ENCODE measurements around the gene RAI1.
A peak's percentile ranks its signal among the peaks of the same experiment; 100 is the strongest.
"Not testable (repeated sequence)": the region's sequence is repeated elsewhere in the genome, so short reads cannot be mapped to it uniquely, and the experiment has no call there.

Gene RAI1, protein sequence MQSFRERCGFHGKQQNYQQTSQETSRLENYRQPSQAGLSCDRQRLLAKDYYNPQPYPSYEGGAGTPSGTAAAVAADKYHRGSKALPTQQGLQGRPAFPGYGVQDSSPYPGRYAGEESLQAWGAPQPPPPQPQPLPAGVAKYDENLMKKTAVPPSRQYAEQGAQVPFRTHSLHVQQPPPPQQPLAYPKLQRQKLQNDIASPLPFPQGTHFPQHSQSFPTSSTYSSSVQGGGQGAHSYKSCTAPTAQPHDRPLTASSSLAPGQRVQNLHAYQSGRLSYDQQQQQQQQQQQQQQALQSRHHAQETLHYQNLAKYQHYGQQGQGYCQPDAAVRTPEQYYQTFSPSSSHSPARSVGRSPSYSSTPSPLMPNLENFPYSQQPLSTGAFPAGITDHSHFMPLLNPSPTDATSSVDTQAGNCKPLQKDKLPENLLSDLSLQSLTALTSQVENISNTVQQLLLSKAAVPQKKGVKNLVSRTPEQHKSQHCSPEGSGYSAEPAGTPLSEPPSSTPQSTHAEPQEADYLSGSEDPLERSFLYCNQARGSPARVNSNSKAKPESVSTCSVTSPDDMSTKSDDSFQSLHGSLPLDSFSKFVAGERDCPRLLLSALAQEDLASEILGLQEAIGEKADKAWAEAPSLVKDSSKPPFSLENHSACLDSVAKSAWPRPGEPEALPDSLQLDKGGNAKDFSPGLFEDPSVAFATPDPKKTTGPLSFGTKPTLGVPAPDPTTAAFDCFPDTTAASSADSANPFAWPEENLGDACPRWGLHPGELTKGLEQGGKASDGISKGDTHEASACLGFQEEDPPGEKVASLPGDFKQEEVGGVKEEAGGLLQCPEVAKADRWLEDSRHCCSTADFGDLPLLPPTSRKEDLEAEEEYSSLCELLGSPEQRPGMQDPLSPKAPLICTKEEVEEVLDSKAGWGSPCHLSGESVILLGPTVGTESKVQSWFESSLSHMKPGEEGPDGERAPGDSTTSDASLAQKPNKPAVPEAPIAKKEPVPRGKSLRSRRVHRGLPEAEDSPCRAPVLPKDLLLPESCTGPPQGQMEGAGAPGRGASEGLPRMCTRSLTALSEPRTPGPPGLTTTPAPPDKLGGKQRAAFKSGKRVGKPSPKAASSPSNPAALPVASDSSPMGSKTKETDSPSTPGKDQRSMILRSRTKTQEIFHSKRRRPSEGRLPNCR (N-terminal part only)

DNA sequence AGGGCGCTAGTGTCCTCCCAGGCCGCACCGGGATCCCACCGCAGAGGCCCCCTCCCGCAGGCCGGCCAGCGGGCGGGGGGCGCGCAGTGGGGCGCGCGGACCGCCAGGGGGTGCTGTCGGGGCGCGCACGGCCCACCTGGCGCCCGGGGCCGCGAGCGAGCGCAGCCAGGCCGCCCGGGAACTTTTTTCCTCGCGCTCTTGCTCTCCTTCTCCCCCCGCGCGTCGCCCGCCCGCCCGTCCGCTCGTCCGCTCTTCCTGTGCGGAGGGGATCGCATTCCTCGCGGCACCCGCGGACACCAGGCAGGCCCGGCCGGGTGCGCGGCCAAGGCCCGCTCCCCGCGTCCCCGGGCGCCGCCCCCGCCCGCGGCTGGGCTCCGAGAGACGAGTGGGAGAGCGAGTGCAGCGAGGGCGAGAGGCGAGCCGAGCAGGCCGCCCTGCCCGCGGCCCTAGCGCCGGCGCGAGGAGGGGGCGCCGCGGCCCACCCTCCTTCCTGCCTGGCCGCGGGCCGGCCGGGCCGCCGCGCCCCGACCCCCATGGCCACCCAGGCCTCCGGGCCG lies at the start of gene RAI1:
Gene RAI1 (plus strand): TSS at position 272 of the 557 bp plus-strand sequence. CDS start 111,491 bp downstream, outside the sequence.
- Histone ChIP-seq H3K27ac (peak within 1 kb of the TSS; percentile 81 to 99 (median 94)), H3K4me3 (peak within 1 kb of the TSS; percentile 62 to 87 (median 84))

DNA sequence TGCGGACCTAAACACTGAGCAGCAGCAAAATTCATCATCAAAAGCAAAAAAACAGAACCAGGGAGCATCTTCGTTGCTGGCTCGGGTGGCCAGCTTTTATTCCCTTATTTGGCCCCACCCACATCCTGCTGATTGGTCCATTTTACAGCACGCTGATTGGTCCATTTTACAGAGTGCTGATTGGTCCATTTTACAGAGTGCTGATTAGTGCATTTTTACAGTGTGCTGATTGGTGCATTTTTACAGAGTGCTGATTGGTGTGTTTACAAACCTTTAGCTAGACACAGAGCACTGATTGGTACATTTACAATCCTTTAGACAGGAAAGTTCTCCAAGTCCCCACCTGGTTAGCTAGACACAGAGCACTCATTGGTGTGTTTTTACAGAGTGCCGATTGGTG lies 48.6 kb upstream of the RAI1 start:
- H3K27ac ChIP-seq, H3K4me3 ChIP-seq: not testable (repeated sequence)

DNA sequence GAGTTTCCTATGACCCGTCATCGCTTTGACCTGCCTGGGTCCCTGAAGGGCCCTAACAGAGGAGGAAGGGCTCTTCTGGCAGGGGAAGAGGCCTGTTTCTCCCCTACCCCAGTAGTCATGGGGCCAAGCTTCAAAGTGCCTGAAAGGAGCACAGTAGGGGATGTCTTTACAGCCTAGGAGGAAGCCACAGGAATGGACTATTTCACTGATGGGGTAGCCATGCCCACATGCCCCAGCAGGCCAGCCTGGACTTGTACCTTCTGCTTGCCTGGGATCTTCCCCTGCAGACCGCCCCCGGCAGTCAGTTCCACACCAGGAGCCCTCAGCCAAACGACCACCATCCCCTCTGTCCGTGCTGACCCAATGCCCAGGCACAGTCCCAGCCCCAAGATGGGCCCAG lies 47.9 kb upstream of the RAI1 start:
- Histone ChIP-seq H3K4me3 (no peak overlapping the region), H3K27ac (no peak overlapping the region)

DNA sequence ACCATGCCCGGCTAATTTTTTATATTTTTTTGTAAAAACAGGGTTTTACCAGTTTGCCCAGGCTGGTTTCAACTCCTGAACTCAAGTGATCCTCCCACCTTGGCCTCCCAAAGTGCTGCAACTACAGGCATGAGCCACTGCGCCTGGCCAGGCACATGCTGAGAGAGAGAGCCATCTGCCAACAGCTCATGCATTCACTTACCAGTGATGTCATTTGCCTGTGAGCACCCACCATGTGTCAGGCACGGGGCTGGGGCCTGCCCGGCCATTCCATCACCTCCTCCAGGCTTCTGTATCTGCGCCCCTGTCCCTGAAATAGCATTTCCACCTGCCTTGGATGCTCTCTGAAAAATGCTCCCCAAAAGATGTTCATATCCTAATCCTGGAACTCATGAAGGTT lies 46.1 kb upstream of the RAI1 start:
- peak overlapping the region in 1 of 21 experiments; percentile 3 for H3K27ac ChIP-seq

DNA sequence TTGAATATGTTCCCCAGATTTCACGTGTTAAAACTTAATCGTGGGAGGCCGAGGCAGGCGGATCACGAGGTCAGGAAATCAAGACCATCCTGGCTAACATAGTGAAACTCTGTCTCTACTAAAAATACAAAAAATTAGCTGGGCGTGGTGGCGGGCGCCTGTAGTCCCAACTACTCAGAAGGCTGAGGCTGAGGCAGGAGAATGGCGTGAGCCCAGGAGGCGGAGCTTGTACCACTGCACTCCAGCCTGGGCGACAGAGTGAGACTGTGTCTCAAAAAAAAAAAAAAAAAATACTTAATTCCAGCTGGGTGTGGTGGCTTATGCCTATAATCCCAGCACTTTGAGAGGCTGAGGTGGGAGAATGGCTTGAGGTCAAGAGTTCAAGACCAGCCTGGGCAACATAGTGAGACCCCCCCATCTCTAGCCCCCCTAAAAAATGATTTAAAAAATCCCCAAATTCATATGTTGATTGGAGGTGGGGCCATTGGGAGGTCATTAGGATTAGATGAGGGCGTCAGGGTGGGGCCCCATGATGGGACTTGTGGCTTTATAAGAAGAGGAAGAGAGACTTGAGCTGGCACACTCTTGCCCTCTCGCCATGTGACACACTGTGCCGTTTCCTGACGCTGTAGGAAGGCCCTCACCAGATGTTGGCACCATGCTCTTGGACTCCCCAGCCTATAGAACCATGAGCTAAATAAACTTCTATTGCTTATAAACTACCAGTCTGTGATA lies 45.6 kb upstream of the RAI1 start:
- H3K4me3 ChIP-seq, H3K27ac ChIP-seq: not testable (repeated sequence)

More for the DNA sequence above, 46.1 kb upstream of the RAI1 start:
- no peak overlapping the region for H3K4me3 ChIP-seq

DNA sequence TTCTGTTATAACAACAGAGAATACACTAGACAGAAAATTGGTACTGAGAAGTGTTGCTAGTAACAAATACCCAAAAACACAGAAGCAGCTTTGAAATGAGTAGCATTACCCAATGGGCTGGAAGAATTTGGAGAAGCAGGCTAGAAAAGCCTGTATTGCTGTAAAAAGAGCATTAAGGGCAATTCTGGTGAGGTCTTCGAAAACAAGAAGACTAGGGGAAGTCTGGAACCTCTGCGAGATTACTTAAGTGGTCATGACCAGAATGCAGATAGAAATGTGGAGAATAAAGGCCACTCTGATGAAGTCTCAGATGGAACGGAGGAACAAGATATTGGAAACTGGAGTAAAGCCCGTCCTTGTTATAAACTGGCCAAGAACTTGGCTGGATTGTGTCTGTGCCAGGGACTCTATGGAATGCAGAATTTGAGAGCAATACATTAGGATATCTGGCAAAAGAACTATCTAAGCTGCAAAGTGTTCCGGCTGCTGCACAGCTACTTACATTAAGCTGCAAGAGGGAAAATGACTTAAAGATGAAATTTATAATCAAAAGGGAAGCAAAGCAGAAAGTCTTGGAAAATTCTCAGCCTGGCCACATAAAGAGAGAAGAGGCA lies 44.9 kb upstream of the RAI1 start:
- H3K27ac ChIP-seq = no peak overlapping the region

DNA sequence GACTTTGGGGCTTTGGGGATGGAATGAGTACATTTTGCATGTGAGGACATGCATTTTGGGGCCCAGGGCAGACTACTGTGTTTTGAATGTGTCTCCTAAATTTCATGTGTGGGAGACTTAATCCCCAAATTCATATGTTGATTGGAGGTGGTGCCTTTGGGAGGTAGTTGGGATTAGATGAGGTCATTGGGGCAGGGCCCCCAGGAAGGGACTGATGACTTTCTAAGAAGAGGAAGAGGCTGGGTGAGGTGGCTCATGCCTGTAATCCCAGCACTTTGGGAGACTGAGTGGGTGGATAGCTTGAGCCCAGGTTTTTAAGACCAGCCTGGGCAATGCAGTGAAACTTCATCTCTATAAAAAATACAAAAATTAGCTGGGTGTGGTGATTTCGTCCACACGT lies 42.8 kb upstream of the RAI1 start:
- Histone ChIP-seq H3K4me3 (no peak overlapping the region), H3K27ac (no peak overlapping the region)

More for the DNA sequence above, 44.9 kb upstream of the RAI1 start:
- no peak overlapping the region for H3K4me3 ChIP-seq

DNA sequence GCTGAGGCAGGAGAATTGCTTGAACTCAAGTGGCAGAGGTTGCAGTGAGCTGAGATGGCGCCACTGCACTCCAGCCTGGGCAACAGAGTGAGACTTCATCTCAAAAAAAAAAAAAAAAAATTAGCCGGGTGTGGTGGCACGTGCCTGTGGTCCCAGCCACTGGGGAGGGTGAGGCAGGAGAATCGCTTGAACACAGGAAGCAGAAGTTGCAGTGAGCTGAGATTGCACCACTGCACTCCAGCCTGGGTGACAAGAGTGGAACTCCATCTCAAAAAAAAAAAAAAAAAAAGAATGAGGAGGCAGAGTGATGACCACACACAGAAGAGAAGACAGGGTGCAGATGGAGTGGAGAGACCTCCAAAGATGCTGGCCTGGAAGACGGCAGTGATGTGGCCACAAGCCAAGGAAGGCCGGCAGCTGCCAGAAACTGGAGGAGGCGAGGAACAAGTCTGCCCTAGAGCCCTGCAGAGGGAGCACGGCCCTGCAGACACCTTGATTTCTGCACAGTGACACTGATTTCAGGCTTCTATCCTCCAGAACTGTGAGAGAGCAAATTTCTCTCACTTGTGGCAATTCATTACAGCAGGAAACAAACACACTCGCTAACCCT lies 41.5 kb upstream of the RAI1 start:
- not testable (repeated sequence) for H3K27ac ChIP-seq, H3K4me3 ChIP-seq

DNA sequence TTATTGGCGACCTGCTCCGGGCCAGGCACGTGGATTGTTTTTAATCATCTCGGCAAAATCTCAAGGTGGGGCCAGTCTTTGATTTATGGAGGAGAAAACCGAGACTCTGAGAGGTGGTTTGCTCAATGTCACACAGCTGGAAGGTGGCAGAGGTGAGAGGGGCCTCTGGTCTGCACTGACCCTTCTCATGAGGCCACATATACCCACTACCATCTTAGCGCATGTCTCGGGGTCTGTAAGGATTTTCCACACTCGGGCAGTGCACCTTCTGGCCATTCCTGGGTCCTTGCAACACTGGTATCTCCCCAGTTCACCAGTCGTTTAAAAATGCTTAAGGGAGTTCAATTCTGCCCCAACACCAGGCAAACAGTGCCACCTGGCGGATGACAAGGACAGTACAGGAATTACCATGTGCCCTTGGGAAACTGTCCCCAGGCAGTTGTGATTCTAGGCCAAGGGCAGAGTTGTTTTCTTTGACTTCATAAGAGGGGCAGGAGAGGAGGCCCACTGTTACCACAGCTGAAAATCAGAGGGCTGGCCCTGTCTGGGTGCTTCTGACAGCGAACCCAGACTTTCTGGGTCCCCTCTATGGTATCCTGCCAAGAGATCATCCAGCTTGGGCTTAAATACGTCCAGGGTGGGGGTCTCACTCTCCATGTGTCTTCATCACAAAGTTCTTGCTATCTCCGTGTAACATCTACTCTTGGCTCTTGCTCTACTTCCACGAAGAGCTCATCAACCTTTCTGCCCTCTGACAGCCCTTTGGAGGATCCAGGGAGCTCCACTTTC lies 39.4 kb upstream of the RAI1 start:
- Histone ChIP-seq H3K27ac (no peak overlapping the region), H3K4me3 (no peak overlapping the region)

DNA sequence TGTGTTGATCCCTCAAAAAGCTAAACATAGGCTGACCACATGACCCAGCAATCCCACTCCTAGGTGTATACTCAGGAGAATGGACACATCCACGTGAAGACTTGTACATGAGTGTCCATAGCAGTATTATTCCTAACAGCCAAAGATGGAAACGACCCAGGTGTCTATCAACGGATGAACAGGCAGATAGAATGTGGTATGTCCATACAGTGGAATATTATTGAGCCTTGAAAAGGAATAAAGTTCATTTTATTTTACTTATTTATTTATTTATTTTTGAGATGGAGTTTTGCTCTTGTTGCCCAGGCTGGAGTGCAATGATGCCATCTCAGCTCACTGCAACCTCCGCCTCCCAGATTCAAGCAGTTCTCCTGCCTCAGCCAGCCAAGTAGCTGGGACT lies 36.1 kb upstream of the RAI1 start:
- H3K4me3 ChIP-seq, H3K27ac ChIP-seq: not testable (repeated sequence)

DNA sequence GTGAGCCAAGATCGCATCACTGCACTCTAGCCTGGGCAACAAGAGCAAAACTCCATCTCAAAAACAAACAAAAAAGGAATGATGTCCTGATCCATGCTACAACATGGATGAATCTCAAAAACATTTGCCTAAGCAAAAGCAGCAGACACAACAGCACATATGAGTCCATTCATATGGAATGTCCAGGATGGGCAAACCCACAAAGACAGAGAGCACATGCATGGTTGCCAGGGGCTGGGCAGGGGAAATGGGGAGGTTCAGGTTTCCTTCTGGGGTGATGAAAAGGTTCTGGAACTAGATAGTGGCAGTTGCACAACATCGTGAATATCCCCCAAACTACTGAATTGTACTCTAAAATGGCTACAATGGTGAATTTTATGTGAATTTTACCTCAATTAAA lies 35.3 kb upstream of the RAI1 start:
- no peak overlapping the region for H3K4me3 ChIP-seq
- no peak overlapping the region for H3K27ac ChIP-seq

DNA sequence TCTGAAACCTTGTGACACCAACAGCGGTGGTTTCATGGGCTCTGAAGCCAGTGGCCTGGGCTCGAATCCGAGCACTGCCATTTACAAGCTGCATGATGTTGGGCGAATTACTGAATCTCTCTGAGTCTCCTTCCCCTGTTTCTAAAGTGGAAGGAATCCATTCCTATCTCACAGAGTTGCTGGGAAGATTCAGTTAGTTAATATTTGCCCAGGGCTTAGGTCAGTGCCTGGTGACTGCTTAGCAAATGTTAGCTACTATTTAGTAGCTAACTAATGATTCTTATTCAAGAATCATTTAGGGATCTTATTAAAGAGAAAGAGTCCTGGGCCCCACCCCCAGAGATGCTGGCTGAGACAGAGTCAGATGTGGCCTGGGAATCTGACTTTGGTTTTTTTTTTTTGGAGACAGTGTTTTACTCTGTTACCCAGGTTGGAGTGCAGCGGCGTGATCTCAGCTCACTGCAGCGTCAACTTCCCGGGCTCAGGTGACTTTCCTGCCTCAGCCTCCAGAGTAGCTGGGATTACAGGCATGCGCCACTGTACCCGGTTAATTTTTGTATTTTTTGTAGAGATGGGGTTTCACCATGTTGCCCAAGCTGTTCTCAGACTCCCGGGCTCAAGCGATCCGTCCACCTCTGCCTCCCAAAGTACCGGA lies 33.6 kb upstream of the RAI1 start:
- H3K4me3 ChIP-seq = no peak overlapping the region
- no peak overlapping the region for H3K27ac ChIP-seq

DNA sequence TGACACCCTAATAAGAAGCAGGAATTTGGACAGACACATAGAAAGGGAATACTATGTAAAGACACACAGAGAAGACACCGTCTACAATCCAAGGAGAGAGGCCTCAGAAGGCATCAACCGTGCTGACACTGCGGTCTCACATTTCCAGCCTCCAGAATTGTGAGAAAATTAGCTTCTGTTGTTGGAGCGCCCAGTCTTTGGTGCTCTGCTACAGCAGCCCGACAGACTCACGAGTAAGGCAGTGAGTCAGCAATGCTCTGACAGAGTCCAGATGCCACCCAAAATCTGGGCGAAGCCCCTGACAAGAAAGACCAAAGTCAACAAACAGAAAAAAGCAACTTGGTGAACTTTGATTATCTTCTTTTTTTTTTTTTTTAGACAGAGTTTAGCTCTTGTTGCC lies 32.5 kb upstream of the RAI1 start:
- no peak overlapping the region for H3K4me3 ChIP-seq
- H3K27ac ChIP-seq = no peak overlapping the region

DNA sequence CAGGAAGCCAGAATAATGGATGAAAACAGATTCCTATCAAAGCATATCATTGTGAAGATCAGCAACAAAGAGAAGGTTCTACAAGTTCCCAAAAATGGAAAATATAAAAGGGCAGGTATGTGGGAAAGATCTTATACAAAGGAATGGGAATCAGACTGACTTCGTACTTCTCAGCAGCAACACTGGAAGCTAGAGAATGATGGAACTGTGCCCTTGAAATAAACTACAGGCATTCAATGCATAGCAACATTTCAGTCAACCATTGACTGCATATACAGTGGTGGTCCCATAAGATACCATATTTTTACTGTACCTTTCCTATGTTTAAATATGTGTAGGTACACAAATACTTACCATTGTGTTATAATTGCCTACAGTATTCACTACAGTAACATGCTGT lies 30.3 kb upstream of the RAI1 start:
- H3K27ac ChIP-seq = no peak overlapping the region
- no peak overlapping the region for H3K4me3 ChIP-seq

DNA sequence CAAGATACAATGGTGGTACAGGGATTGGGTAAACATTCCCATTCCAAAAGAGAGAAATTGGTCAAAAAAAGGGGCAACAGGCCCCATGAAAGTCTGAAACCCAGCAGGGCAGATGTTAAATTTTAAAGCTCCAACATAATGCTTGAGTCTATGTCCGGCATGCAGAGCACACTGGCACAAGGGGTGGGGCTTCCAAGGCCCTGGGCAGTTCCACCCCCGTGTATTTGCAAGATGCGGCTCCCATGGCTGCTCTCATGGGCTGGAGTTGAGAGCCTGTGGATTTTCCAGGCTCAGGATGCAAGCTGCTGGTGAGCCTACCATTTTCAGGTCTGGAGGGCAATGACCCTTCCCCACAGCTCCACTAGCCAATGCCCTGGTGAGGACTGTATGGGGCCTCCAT lies 27.9 kb upstream of the RAI1 start:
- no peak overlapping the region for H3K27ac ChIP-seq

DNA sequence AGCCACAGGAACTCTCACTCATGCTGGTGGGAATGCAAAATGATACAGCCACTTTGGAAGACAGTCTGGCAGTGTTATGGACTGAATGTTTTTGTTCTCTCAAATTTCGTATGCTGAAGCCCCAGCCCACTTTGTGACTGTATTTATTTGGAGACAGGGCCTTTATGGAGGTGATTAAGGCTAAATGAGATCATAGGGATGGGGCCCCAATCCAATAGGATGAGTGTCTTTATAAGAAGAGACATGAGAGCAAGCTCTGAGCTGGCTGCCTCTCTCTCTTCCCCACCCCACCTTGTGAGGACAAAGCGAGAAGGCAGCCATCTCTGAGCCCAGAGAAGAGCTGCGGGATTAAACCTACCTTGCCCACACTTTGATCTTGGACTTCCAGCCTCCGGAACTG lies 21.9 kb upstream of the RAI1 start:
- H3K4me3 ChIP-seq = no peak overlapping the region
- no peak overlapping the region for H3K27ac ChIP-seq

More for the DNA sequence above, 27.9 kb upstream of the RAI1 start:
- H3K4me3 ChIP-seq = no peak overlapping the region

DNA sequence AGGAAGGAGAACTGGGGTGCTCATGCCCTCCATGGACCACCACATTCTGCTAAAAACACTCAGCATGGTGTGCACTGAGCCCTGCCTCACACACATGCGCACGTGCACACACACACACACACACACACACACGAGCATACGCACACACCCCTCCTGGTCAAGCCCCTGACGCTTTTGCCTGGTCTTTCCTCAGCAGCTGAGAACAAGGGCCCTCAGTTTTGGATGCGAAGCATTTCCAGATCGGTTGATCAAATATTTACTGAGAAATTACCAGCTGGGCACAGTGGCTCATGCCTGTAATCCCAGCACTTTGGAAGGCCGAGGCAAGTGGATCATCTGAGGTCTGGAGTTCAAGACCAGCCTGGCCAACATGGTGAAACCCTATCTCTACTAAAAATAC lies 20.1 kb upstream of the RAI1 start:
- H3K4me3 ChIP-seq = no peak overlapping the region
- H3K27ac ChIP-seq = no peak overlapping the region
